SK-MEL-5 (cell line): ENCODE results near the gene AJAP1. TPM values are rescaled to one million over a fixed set of nuclear protein-coding genes. Genes with fewer than 3 reads are reported as not detected.

Source experiments
- DNase-seq: peaks from one replicate; pipeline ENCODE4 v3.0.0-alpha.2; 2016; ENCODE audit warnings: low read depth, low spot score
- in situ Hi-C: cut with HindIII; loops from 2 replicates; pipeline ENCODE4 v1.10.0; 2016; ENCODE audit warnings: low sequenced_read_pairs, high pct_unique_total_duplicates, low pct_unique_long_range_greater_than_20kb
- total RNA-seq: library from RNA; depleted of rRNA; stranded (reverse); fragments of >200 nt; shearing (Covaris generic); gene quantifications from 2 replicates; pipeline ENCODE4 v1.2.3, GENCODE V29; 2014

The AJAP1 gene
- total RNA-seq, 1 experiment from 2014 or later: not detected

GRCh38 chr1:4762146-4762545 lies 107.7 kb downstream of the AJAP1 start:
- no peak for DNase-seq
- in situ Hi-C loops: no loop called here

DNA sequence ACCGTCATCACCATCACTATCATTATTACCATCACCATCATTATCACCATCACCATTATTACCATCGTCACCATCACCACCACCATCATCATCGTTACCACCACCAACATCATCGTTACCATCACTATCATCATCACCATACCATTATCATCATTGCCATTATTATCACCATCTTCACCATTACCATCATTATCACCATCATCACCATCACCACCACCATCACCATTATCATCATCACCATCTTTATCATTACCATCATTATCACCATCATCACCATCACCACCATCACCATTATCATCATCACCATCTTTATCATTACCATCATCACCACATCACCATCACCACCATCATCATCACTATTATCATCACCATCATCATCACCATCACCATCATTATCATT lies 112.9 kb downstream of the AJAP1 start:
- in situ Hi-C loops: no loop called here
- DNase-seq: no peak

GRCh38 chr1:4768553-4768952 lies 114.1 kb downstream of the AJAP1 start:
- in situ Hi-C loops: no loop called here
- peak; percentile 16 for DNase-seq

GRCh38 chr1:4769516-4770280 lies 115.3 kb downstream of the AJAP1 start:
- in situ Hi-C loops: no loop called here
- no peak for DNase-seq

DNA sequence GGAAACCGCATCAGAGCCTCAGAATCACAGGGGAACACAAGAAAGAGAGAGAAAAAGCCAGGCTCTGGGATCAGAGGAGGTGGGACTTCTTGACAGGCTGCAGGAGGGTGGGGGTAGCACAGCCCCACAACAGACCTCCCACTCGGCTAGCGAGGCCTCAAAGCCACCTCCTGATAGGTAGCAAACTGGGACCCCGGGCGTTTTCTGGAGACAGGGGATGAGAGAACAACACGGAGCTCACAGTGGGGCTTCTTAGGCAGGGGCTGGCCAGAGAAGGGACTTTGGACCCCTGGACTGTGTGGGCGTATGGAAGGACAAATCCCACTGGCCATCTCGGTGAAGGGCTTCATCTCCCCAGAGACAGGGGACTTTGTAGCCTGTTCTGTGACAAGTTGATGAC lies 116.3 kb downstream of the AJAP1 start:
- in situ Hi-C loops: no loop called here
- no peak for DNase-seq

- DNase-seq: no peak
- in situ Hi-C loops: no loop called here
Observed at GRCh38 chr1:4771267-4771666, 116.9 kb downstream of the AJAP1 start.

GRCh38 chr1:4771721-4772120 lies 117.3 kb downstream of the AJAP1 start:
- in situ Hi-C loops: no loop called here
- DNase-seq: no peak

GRCh38 chr1:4772294-4773010 lies 118.0 kb downstream of the AJAP1 start:
- no peak for DNase-seq
- in situ Hi-C loops: no loop called here

- in situ Hi-C loops: no loop called here
Observed at GRCh38 chr1:4773226-4773625, 118.8 kb downstream of the AJAP1 start.

DNA sequence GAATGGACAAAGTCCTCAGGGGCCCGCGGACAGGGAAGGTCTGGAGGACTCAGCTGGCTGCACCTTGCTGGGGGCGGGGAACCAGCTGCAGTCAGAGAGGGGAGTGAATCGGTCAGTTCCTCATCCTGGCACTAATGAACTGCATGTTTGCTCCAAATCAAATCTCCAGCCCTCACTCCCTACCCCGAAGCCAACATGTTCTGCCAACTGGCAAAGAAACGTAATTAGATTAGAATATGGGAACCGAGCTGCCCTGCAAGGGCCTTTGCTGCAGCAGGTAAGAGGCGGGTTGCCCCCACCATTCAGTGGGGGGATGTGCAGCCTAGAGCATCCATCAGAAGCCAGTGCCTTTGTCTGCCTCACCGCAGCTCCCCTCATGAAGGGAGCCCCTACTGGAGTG lies 121.1 kb downstream of the AJAP1 start:
- in situ Hi-C loops: no loop called here
- no peak for DNase-seq

More at GRCh38 chr1:4773226-4773625, 118.8 kb downstream of the AJAP1 start:
- no peak for DNase-seq

DNA sequence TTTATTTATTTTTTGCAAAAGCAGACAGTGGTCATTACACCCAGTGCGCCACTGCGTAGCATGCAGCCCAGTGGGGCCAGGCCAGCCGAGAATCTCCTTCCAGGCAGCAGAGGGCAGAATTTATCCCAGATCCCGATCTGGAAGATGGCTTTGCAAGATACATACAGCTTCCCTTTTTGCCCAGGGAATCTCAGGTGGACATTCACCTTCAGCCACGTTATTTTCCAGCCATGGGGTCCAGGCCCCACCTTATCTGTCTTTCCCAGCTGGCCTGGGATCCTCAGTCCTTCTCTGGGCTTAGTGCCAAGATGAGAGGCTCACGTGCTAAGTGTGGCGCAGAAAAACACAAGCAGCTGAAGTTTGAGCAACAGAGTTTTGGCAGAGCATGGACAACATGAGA lies 123.6 kb downstream of the AJAP1 start:
- in situ Hi-C loops: no loop called here
- peak; percentile 40 for DNase-seq

- no peak for DNase-seq
- in situ Hi-C loops: no loop called here
Observed at GRCh38 chr1:4781646-4782045, 127.2 kb downstream of the AJAP1 start.

GRCh38 chr1:4784761-4785160 lies 130.4 kb downstream of the AJAP1 start:
- no peak for DNase-seq
- in situ Hi-C loops: no loop called here

DNA sequence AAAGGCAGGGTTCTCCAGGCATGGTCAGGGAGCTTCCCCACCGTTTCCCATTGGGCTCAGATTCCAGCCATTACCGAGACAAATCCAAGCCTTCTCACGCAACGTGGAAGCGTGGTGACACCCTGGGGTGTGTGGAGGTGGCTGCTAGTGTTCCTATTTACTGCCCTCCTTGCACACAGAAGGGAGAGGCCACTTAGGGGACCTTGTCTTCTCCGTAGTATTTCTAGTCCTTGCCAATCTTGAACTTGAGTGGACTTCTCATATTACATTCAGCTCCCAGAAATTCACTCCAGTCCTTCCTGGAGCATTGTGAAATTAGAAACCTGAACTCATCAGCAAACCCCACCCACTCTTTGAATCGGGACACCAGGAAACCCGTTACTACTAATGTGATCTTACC lies 131.6 kb downstream of the AJAP1 start:
- in situ Hi-C loops: no loop called here
- no peak for DNase-seq

DNA sequence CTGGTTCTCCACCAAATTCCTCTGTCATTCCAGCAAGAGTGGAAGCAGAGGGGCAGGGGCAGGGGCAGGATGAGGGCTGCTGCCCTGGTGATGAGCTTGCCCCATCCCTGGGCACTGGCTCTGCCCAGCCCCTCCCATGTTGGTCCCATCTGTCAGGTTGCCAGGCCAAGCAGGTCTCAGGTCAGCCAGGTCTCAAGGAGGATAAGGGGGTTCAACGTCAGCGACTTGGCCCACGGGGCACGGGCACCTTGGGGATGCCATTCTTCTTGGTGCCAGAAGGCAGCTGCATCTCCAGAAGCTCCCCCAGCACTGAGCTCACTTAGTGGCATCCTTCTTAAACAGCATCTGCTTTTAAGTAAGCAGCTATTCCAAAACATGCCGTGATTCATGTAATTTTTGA lies 133.1 kb downstream of the AJAP1 start:
- in situ Hi-C loops: no loop called here
- no peak for DNase-seq

GRCh38 chr1:4792565-4792964 lies 138.2 kb downstream of the AJAP1 start:
- in situ Hi-C loops: no loop called here
- no peak for DNase-seq

GRCh38 chr1:4794020-4794780 lies 139.8 kb downstream of the AJAP1 start:
- no peak for DNase-seq
- in situ Hi-C loops: no loop called here

DNA sequence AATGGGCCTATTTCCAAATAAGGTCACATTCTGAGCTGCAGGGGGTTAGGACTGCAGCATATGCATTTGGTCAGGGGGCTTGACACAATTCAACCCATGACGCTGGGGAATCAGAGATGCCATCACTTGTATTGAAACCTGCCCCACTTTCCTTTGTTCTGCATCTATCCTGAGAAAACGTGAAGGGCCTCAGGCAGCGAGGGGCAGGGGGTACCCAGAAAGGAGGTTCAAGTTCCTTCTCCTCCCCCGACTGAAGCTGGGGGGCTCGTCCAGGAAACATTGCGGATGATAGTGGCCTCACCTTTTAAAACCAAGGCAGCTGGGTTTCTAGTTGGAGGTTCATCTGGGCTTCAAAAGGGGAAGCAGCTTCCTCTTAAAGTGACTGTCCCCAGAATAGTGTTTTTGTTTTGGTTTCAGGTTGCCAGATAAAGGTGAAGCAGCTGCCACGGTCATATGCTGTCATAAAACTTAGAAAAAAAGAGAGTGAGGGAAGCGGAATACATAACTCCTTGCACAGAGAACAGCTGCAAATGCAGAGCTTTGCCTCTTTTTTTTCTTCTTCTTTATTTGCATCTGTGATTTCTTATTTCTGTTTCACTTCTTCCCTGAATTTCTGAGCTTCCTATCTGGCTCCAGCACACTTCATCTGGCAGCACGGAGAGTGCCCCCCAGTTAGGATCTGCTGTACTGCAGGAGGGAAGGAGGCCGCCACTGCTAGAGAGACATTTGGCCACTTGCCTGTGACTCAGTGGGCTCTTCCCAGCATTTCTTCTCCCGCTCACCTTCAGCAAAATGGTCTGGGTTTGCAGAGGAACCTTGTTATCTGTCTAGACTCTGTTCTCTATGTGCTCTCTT lies 142.0 kb downstream of the AJAP1 start:
- in situ Hi-C loops: no loop called here
- DNase-seq: no peak
